HG02571 (cell line): Measurements from ENCODE around the gene TRIM6.
"Not testable (repeated sequence)": the region's sequence is repeated elsewhere in the genome, so short reads cannot be mapped to it uniquely, and the experiment has no call there.

Experiments used
- ATAC-seq: cut with Tn5 transposase; IDR thresholded peaks from one replicate; pipeline ENCODE4 v1.9.1; 2021; ENCODE audit warnings: mild to moderate bottlenecking, moderate library complexity; ENCODE audit not compliant: unreplicated experiment

TRIM6 gene

GRCh38 chr11:5603326-5603725 lies 6.9 kb downstream of the TRIM6 start:
- ATAC-seq = no peak

- ATAC-seq = no peak
These were observed 8.5 kb downstream of the TRIM6 start for GRCh38 chr11:5604896-5605295.

- ATAC-seq = no peak
These were observed 9.4 kb downstream of the TRIM6 start for GRCh38 chr11:5605849-5606248.

- ATAC-seq = no peak
These were observed 12.4 kb downstream of the TRIM6 start for GRCh38 chr11:5608808-5609207.

GRCh38 chr11:5610446-5610845 lies 14.0 kb downstream of the TRIM6 start:
- no peak for ATAC-seq

- no peak for ATAC-seq
These were observed 15.2 kb downstream of the TRIM6 start for GRCh38 chr11:5611627-5612026.

GRCh38 chr11:5618807-5619206 lies 22.4 kb downstream of the TRIM6 start:
- no peak for ATAC-seq

GRCh38 chr11:5620651-5621521 lies 24.4 kb downstream of the TRIM6 start:
- no peak for ATAC-seq

GRCh38 chr11:5621580-5621979 lies 25.1 kb downstream of the TRIM6 start:
- no peak for ATAC-seq

GRCh38 chr11:5622802-5623201 lies 26.4 kb downstream of the TRIM6 start:
- ATAC-seq = no peak

- peak; percentile 96 for ATAC-seq
These were observed 28.2 kb downstream of the TRIM6 start, which contains the start of gene TRIM34 for GRCh38 chr11:5624489-5625279. Gene TRIM34 (plus strand): TSS chr11:5625001. CDS start chr11:5632332, 7,331 bp downstream.

- no peak for ATAC-seq
These were observed 28.8 kb downstream of the TRIM6 start for GRCh38 chr11:5625281-5625680.

- no peak for ATAC-seq
These were observed 29.8 kb downstream of the TRIM6 start for GRCh38 chr11:5626196-5626595.

- peak; percentile 9 for ATAC-seq
These were observed 35.0 kb downstream of the TRIM6 start for GRCh38 chr11:5631417-5631816.

- ATAC-seq = peak; percentile 97
These were observed 35.7 kb downstream of the TRIM6 start for GRCh38 chr11:5631969-5632635.

- no peak for ATAC-seq
These were observed 43.5 kb downstream of the TRIM6 start for GRCh38 chr11:5639953-5640352.

GRCh38 chr11:5643585-5643984 lies 47.1 kb downstream of the TRIM6 start:
- ATAC-seq = no peak

- ATAC-seq = no peak
These were observed 49.7 kb downstream of the TRIM6 start for GRCh38 chr11:5646139-5646538.

GRCh38 chr11:5655474-5655873 lies 59.0 kb downstream of the TRIM6 start:
- no peak for ATAC-seq

GRCh38 chr11:5656956-5657355 lies 60.5 kb downstream of the TRIM6 start:
- not testable (repeated sequence) for ATAC-seq

GRCh38 chr11:5658318-5658717 lies 61.9 kb downstream of the TRIM6 start:
- ATAC-seq = no peak
